Hematopoietic multipotent progenitor cell treated with erythropoietin and hydrocortisone succinate and interleukin-3 and kit ligand, for 8 days (in vitro differentiated cells): ENCODE data around the gene CTBP2.
"Not testable (repeated sequence)": the region's sequence is repeated elsewhere in the genome, so short reads cannot be mapped to it uniquely, and the experiment has no call there.

ENCODE experiments used
- DNase-seq: peaks from one replicate; pipeline ENCODE4 v3.0.0-alpha.2; 2015

Gene CTBP2

GRCh38 chr10:125082881-125083575, 77.3 kb downstream of the CTBP2 start:
- no peak for DNase-seq

DNA sequence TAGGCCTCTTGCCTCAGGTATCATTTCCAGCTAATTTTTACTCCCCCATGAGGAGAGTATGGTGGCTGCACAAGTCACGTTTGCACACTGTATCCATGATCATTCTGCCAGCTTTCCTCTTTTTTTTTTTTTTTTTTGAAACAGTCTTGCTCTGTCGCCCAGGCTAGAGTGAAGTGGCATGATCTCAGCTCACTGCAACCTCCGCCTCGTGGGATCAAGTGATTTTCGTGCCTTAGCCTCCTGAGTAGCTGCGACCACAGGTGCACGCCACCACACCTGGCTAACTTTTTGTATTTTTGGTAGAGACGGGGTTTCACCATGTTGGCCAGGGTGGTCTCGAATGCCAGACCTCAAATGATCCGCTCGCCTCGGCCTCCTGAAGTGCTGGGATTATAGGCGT, 77.9 kb downstream of the CTBP2 start:
- DNase-seq: not testable (repeated sequence)

DNA sequence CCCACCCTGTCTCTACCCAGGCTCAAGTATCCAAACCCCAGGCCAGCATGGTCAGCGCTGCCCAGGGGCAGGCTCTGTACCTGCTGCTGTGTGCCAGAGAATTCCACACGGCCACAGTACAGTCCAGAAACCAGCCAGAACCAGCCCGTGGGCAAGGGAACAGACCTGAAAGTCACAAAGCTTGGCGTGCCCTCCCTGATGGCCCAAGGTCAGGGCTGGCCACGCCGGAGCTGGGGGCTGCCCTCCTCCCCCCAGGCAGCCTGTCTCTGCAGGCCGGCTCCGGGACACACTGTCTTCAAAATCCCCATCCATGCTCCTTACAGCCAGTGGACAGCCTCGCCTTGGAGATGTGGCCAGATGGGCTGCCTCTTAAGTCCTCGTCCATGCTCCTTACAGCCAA, 78.4 kb downstream of the CTBP2 start:
- DNase-seq: no peak

- no peak for DNase-seq
Observed at GRCh38 chr10:125080984-125081383, 79.4 kb downstream of the CTBP2 start.

DNA sequence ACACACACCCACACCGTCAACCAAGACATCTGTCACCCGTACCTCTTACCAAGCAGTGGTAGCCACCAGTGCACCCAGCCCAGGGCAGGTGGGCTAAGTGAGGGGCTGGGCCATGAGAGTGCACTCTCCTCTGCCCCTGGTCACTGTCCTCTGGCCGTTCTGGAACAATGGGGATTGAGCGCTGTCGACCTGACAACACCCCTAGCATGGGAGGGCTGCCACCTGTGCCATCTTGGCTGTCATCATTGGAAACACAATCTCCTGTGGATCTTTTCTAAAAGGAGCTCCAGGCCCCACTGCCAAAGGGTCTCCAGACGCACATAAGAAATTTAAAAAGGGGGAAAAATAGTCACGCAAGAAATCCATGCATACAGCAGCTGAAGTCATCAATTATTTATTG, 80.1 kb downstream of the CTBP2 start:
- DNase-seq: no peak

GRCh38 chr10:125079091-125079600, 81.2 kb downstream of the CTBP2 start:
- DNase-seq: no peak

DNA sequence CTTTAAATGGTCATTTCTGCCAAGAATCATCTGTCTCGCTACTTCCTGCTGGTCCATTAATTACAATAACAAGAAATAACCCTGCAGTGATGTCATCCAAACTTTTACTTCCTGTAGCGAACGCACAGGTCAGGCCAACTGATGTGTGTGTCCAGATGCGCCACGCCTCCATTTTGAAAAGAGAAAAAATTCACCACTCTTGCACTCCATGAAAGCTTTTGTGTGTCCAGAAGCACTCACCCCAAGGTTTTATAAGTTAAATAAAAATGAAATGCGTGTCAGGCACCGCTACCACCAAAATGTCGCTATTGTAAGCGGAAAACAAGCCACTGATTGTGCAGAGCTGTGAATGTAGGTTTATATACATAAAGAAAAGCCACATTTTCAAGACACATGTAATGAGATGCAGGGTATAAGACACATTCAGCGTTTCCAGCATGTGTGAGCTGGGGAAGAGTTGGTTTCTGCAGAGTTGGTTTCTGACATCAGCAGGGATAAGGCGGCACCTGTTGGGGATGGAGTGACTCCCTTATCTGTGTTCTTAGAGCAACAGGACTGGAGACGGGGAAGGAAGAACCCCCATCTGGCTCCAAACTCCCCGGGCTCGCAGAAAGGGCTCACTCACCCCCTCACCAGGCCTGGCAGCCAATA, 83.3 kb downstream of the CTBP2 start:
- no peak for DNase-seq

DNA sequence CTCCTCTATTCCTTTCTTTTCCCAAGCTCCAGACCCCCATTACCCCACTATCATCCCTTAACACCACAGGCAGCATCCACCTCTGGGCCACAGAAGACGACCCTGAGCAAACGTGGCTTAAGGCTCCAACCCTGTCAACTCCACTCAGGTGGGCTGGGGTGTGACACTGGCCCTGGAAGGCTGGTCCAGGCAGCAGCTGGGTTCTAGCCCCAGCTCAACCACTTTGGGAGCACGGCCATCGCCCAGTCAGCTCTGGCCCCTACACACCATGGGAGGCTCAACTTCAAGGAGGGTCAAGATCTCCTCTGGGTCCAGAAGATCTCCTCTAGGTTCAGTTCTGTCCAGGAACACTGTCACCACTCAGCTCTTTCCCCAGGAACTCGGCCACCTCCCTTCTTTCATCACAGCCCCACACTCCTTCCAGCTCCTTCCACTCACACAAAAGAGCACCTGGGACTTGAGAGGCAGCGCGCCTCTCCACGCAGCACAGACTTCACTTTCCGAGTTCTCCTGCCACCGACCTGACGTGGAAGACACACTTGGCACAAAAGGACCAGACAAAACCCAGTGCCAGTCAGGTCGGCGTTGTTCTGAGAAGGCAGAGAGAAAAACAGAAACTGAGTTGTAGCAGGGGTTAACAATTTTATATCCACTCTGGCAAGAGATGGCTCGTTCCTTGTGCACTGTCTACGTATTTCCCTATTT, 84.1 kb downstream of the CTBP2 start:
- DNase-seq: no peak

- no peak for DNase-seq
Observed at GRCh38 chr10:125073996-125074395, 86.4 kb downstream of the CTBP2 start.

DNA sequence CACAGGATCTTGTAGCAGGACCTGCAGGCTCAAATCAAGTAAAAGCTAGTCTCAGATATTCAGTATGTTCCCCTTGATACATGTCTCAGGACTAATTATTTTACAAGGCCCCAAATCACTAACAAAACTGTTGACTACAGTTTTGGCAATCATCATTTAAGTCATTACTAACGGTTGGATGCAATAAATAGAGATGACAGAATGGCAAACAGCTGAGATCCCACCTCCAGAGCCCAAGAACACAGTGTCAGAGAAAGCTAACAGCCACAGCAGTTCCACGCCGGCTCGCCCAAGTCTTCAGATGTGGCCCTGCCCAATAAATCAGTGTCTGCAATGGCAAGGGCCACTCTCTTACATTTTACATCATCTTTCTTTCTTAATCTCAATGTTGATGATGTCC, 87.6 kb downstream of the CTBP2 start:
- no peak for DNase-seq

DNA sequence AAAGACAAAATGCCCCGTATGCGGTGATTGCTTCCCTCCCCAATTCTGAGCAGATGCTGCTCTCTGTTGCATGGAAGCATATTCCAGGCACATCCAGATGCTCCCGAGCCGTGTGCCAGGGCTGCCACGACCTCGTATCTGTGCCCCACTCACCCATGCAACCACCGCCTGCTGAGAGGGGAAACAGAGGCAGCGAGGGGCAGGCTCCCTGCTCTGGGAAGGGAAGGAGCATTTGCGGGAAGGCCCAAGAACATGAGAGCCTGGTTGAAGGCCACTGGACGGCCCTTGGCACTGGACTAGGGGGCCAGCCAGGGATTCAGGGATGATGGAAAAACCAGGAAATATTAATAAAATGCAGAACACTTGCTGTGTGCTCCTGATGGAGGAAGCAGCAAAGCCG, 89.4 kb downstream of the CTBP2 start:
- DNase-seq: no peak

DNA sequence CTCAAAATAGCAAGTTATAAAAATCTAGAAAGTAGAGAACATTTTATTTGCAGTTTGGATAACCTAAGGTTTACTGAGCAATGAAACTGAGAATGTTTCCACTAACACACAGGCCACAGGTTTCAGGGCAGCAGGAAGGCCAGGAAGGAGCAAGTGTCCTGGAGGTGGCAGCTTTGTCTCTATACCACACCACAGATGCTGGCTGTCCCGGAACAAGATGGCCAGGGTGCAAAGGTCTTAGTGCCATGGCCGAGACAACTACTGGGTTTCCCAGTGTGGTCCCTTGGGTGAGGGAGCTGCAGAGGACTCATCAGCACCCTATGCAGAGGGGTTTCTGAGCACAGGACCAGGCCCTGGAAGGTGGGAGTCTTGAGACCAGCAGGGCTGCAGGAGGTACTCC, 92.0 kb downstream of the CTBP2 start:
- DNase-seq: no peak

DNA sequence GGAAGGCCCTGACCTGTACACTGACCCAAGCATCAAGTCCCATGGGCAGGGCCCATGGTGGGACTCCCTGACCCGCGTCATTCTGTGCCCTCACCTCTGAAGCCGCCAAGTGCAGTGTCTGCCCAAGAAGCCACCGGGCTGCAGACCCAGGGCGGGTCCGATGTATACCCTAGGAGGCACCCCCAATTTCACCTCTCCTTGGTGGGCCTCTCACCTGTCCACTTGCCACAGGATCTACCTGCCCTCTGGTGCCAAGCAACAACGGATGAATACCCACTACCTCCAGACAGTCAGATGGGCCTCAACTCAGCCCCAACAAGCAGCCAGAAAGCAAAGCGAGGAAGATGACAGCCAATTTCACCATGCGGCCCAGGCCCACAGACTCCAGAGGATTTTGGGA, 92.6 kb downstream of the CTBP2 start:
- DNase-seq: no peak

DNA sequence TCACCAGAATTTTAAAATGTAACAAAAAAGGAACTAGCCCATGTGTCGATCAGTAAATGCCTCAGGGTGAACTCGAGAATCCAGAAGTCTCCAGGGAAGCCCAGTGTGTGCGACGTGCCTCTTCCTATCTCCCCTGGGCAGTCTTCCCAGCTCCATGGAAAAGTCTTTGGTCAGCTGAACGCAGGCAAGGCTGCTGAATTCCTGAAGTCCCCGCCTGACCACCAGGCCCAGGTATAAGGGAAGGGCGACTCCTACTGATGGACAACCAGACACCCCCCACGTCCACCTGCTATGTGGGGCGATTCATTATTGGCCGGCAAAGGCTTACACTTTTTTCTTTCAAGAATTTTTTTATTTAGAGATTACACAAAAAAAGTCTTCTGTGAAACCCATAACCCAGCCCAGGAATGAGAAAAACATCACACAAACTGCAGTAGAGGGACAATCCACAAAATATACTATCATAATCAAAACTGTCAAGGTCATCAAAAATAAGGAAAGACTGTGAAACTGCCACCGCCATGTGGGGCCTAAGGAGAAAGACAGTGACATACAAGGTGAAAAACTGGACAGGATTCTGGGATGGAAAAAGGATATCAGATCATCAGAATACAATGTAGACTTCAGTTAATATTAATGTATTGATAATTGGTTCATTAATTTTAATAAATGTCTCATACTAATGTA, 93.5 kb downstream of the CTBP2 start:
- no peak for DNase-seq

GRCh38 chr10:125064681-125065492, 95.5 kb downstream of the CTBP2 start:
- DNase-seq: peak; percentile 31

GRCh38 chr10:125063256-125063925, 97.0 kb downstream of the CTBP2 start:
- no peak for DNase-seq

DNA sequence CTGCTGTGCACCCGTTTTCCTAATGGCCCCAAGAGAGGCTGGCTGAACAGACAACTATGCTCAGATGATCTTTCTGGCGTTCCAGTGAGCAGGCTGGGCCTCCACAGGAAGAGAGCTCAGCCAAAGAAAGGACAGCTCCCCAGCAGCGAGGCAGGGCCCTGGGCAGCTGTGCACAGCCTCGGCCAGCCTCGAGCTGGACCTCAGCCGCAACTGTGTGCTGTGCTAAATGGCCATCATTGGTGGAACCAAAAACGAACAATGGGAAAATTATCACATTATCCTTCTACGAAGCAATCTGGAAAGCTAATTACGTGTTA, 97.5 kb downstream of the CTBP2 start:
- no peak for DNase-seq

DNA sequence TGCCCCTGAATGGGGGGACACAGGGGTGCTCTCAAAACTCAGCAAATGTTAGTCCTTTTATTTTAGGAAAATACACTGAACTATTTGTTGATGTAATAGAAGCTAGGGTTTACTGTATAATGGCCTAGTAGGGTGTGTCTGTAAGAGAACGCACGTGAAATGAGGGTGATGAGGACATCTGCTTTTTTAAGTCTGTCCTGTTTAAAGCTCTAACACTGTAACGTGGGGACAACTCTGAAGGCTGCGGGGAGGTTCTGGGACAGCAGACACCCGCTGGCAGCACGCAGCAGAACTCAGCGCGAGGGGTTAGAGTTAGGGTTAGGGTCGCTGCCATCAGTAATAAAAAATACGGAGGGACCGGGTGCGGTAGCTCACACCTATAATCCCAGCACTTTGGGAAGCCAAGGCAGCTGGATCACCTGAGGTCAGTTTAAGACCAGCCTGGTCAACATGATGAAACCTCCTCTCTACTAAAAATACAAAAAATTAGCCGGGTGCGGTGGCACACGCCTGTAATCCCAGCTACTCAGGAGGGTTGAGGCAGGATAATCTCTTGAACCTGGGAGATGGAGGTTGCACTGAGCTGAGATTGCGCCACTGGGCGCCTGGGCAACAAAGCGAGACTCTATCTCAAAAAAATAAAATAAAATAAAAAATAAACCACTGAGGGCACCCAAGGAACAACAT, 98.0 kb downstream of the CTBP2 start:
- DNase-seq: no peak

- DNase-seq: no peak
Observed at GRCh38 chr10:125061557-125062226, 98.7 kb downstream of the CTBP2 start.

DNA sequence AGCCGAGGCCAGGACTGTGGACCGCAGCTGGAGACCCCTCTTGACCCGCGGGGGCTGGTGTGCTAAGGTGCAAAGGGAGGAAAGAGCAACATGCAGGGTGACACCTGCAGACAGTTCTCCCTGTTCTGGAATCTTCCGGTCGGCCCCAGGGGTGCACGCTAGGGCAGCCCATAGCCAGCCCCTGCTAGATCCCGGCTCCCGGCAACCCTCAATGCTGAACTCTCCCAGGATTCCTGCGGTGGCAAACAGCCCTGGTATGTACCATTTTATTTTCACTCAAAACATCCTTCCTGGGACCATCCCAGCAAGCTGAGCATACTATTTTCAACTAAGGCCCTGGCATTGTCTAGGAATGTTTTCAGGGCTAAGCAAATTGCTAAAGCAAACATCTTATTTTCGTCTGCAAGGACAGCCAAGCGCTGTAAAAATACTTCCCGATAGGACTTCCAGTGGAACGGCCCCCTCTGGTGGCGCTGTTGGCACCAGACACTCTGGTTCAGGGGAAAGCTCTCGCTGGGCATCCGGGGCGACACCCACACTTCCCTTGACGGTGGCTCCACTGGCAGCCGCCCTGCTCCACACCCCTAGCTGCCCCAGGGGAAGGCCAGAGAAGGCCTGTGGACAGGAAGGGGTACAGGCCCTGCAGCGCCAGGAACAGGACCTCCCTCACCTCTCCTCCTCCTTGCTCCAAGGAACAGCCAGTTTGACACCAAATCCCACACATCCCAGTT, 99.4 kb downstream of the CTBP2 start:
- DNase-seq: peak; percentile 82
